Smooth muscle cell (in vitro differentiated cells): ENCODE results near the gene LMCD1. TPM values are rescaled to one million over a fixed set of nuclear protein-coding genes. Genes with fewer than 3 reads are reported as not detected.

Experiments
- DNase-seq: peaks from one replicate; lab custom pipeline; 2025; ENCODE audit not compliant: unreplicated experiment; lab: John Stamatoyannopoulos, UW
- H2AFZ ChIP-seq: fragments of 200-600 bp; sonication (generic); 2 replicates; pipeline ENCODE4 v1.6.0; 2016; ENCODE audit warnings: antibody characterized with exemption, low read depth, mild to moderate bottlenecking
- H3F3A ChIP-seq: fragments of 200-600 bp; sonication (generic); 2 replicates; pipeline ENCODE4 v1.6.0; 2017; ENCODE audit warnings: antibody characterized with exemption, low read depth
- H3K27ac ChIP-seq: fragments of 200-600 bp; sonication (generic); 2 replicates; pipeline ENCODE4 v1.5.1; 2016; ENCODE audit warnings: low read depth, mild to moderate bottlenecking
- H3K27me3 ChIP-seq: fragments of 200-600 bp; sonication (generic); 2 replicates; pipeline ENCODE4 v1.6.1; 2016; ENCODE audit warnings: low read depth, mild to moderate bottlenecking
- H3K36me3 ChIP-seq: fragments of 200-600 bp; sonication (generic); 2 replicates; pipeline ENCODE4 v1.5.1; 2016; ENCODE audit warnings: low read depth
- H3K4me1 ChIP-seq: fragments of 200-600 bp; sonication (generic); 2 replicates; pipeline ENCODE4 v1.5.1; 2016; ENCODE audit warnings: low read depth
- H3K4me2 ChIP-seq: fragments of 200-600 bp; sonication (generic); 2 replicates; pipeline ENCODE4 v1.6.0; 2016; ENCODE audit warnings: mild to moderate bottlenecking
- H3K4me3 ChIP-seq: fragments of 200-600 bp; sonication (generic); 2 replicates; pipeline ENCODE4 v1.5.1; 2016; ENCODE audit warnings: mild to moderate bottlenecking
- H3K79me2 ChIP-seq: fragments of 200-600 bp; sonication (generic); 2 replicates; pipeline ENCODE4 v1.6.0; 2016; ENCODE audit warnings: low read depth, mild to moderate bottlenecking
- H3K9ac ChIP-seq: fragments of 200-600 bp; sonication (generic); 2 replicates; pipeline ENCODE4 v1.6.0; 2016; ENCODE audit warnings: low read depth
- H3K9me3 ChIP-seq: fragments of 200-600 bp; sonication (generic); replicated peaks from 2 replicates; pipeline ENCODE4 v1.5.1; 2016; ENCODE audit warnings: low read depth
- H4K20me1 ChIP-seq: fragments of 200-600 bp; sonication (generic); 2 replicates; pipeline ENCODE4 v1.6.0; 2016; ENCODE audit warnings: low read depth
- WGBS: methylation state at CpG from one replicate; pipeline ENCODE4 v1.1.7; 2016; ENCODE audit warnings: low lambda C conversion rate; 5-methylcytosine and 5-hydroxymethylcytosine counted together
- polyA plus RNA-seq: library from polyadenylated mRNA; unstranded; fragments of >200 nt; fragmentation: Nextera tagmentation; extraction: Ambion mirVana; gene quantifications from 2 replicates; pipeline ENCODE4 v1.2.1, GENCODE V29; 2016
- total RNA-seq: library from RNA; depleted of rRNA; stranded (reverse); fragments of >200 nt; gene quantifications from 2 replicates; pipeline ENCODE4 v1.2.3, GENCODE V29; 2014
- TF ChIP-seq, protein P1 (sequence below): fragments of 200-600 bp; sonication (generic); IDR thresholded peaks from 2 replicates; pipeline ENCODE4 v1.5.1; 2017; ENCODE audit warnings: borderline replicate concordance, mild to moderate bottlenecking, antibody characterized with exemption; ENCODE audit not compliant: insufficient read depth, poor library complexity, severe bottlenecking

The LMCD1 gene
- total and polyA plus RNA-seq, 2 experiments from 2014 or later: 187 to 524 TPM

GRCh38 chr3:8464668-8465067 lies 37.0 kb upstream of the LMCD1 start:
- H3K79me2 ChIP-seq: no peaks in the 10 kb centered on the region
- 95% methylated on average over 1 of the region's 1 CpG for WGBS
- no peak for DNase-seq
- H3K4me2 ChIP-seq: no peak overlapping the region
- H3K27me3 ChIP-seq: no peaks in the 10 kb centered on the region
- H3K9ac ChIP-seq: no peak overlapping the region
- H3F3A ChIP-seq: no peaks in the 10 kb centered on the region
- no peak overlapping the region for H3K4me3 ChIP-seq
- H3K4me1 ChIP-seq: no peaks in the 10 kb centered on the region
- H4K20me1 ChIP-seq: no peaks in the 10 kb centered on the region
- TF ChIP-seq, protein P1, sequence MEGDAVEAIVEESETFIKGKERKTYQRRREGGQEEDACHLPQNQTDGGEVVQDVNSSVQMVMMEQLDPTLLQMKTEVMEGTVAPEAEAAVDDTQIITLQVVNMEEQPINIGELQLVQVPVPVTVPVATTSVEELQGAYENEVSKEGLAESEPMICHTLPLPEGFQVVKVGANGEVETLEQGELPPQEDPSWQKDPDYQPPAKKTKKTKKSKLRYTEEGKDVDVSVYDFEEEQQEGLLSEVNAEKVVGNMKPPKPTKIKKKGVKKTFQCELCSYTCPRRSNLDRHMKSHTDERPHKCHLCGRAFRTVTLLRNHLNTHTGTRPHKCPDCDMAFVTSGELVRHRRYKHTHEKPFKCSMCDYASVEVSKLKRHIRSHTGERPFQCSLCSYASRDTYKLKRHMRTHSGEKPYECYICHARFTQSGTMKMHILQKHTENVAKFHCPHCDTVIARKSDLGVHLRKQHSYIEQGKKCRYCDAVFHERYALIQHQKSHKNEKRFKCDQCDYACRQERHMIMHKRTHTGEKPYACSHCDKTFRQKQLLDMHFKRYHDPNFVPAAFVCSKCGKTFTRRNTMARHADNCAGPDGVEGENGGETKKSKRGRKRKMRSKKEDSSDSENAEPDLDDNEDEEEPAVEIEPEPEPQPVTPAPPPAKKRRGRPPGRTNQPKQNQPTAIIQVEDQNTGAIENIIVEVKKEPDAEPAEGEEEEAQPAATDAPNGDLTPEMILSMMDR: no peak
- no peaks in the 10 kb centered on the region for H3K36me3 ChIP-seq
- H3K27ac ChIP-seq: no peak overlapping the region
- no peak overlapping the region for H2AFZ ChIP-seq
- no peaks in the 10 kb centered on the region for H3K9me3 ChIP-seq

- no peak for DNase-seq
- no peak overlapping the region for H3K4me2 ChIP-seq
- no peaks in the 10 kb centered on the region for H3K79me2 ChIP-seq
- TF ChIP-seq, protein P1: no peak
- no peaks in the 10 kb centered on the region for H3K9me3 ChIP-seq
- H2AFZ ChIP-seq: no peak overlapping the region
- H3K4me3 ChIP-seq: no peak overlapping the region
- H3K36me3 ChIP-seq: no peaks in the 10 kb centered on the region
- no peak overlapping the region for H3K9ac ChIP-seq
- WGBS: 58% methylated on average over 1 of the region's 1 CpG
- H4K20me1 ChIP-seq: no peaks in the 10 kb centered on the region
- no peaks in the 10 kb centered on the region for H3K4me1 ChIP-seq
- H3K27ac ChIP-seq: no peak overlapping the region
- no peaks in the 10 kb centered on the region for H3F3A ChIP-seq
- no peaks in the 10 kb centered on the region for H3K27me3 ChIP-seq
Observed at GRCh38 chr3:8466526-8466925, 35.1 kb upstream of the LMCD1 start.

GRCh38 chr3:8470801-8471200 lies 30.8 kb upstream of the LMCD1 start:
- WGBS: 87% methylated on average over 11 of the region's 11 CpGs
- no peaks in the 10 kb centered on the region for H3K36me3 ChIP-seq
- TF ChIP-seq, protein P1: no peak
- H3K79me2 ChIP-seq: no peaks in the 10 kb centered on the region
- no peak for DNase-seq
- H4K20me1 ChIP-seq: no peaks in the 10 kb centered on the region
- no peaks in the 10 kb centered on the region for H3K4me1 ChIP-seq
- H3K9me3 ChIP-seq: no peaks in the 10 kb centered on the region
- H3K4me2 ChIP-seq: no peak overlapping the region
- no peak overlapping the region for H2AFZ ChIP-seq
- H3F3A ChIP-seq: no peaks in the 10 kb centered on the region
- no peak overlapping the region for H3K4me3 ChIP-seq
- H3K27me3 ChIP-seq: no peaks in the 10 kb centered on the region
- no peak overlapping the region for H3K9ac ChIP-seq
- no peak overlapping the region for H3K27ac ChIP-seq

DNA sequence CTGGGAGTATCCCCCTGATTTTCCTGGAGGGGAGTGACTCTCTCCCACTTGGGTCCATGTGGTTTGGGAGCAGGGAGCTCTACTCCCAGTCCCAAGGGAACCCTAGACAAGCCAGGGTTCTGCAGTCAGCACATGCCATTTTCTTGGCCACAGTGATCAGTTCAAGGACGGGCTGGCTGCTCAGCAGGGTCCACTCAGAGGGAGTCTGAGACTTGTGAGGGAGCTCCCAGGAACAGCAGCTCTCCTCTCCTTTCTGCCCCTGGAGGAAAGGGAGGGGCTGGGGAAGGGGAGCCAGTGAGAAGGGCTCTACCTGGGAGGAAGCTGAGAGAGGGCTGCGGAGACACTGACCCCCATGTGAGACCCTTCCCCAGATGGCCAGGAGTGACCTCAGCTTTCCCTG lies 29.1 kb upstream of the LMCD1 start:
- WGBS: 73% methylated on average over 2 of the region's 2 CpGs
- DNase-seq: no peak

More for the DNA sequence above, 29.1 kb upstream of the LMCD1 start:
- Histone ChIP-seq H3K9me3 (no peaks in the 10 kb centered on the region), H3K79me2 (no peaks in the 10 kb centered on the region), H2AFZ (no peak overlapping the region), H3K36me3 (no peaks in the 10 kb centered on the region), H3K9ac (no peak overlapping the region), H3K4me1 (no peaks in the 10 kb centered on the region), H3F3A (no peaks in the 10 kb centered on the region), H3K27me3 (no peaks in the 10 kb centered on the region), H3K27ac (no peak overlapping the region), H3K4me3 (no peak overlapping the region), H4K20me1 (no peaks in the 10 kb centered on the region), H3K4me2 (no peak overlapping the region)
- TF ChIP-seq, protein P1: no peak
